Muscle of leg (tissue), 11 donors: ENCODE measurements around the gene FOXP4. TPM values are rescaled to one million over a fixed set of nuclear protein-coding genes. Genes with fewer than 3 reads are reported as not detected.

Experiments
- DNase-seq: peaks from one replicate; pipeline ENCODE4 v3.0.0; 2013
- H3K27ac ChIP-seq: one replicate; pipeline ENCODE4 v1.5.1; 2013; ENCODE audit warnings: mild to moderate bottlenecking, low read length, control low read depth
- H3K27me3 ChIP-seq: one replicate; pipeline ENCODE4 v1.6.1; 2013; ENCODE audit warnings: low read length; ENCODE audit not compliant: control insufficient read depth, insufficient read depth
- H3K36me3 ChIP-seq: one replicate; pipeline ENCODE4 v1.6.1; 2013; ENCODE audit warnings: low read length; ENCODE audit not compliant: control insufficient read depth, insufficient read depth
- H3K4me1 ChIP-seq: one replicate; pipeline ENCODE4 v1.6.1; 2013; ENCODE audit warnings: low read length; ENCODE audit not compliant: control insufficient read depth, insufficient read depth
- H3K4me3 ChIP-seq: one replicate; pipeline ENCODE4 v1.5.1; 2013; ENCODE audit warnings: low read length, control low read depth
- H3K9me3 ChIP-seq: replicated peaks from 2 replicates; pipeline ENCODE4 v1.6.1; 2013; ENCODE audit warnings: low read depth, low read length; ENCODE audit not compliant: control insufficient read depth
- WGBS: methylation state at CpG from one replicate; pipeline ENCODE4 v1.1.5; 2013; ENCODE audit warnings: missing lambda C conversion rate; ENCODE audit not compliant: insufficient coverage; 5-methylcytosine and 5-hydroxymethylcytosine counted together
- polyA plus RNA-seq, 8 donors: library from polyadenylated mRNA; unstranded; fragments of 120-200 nt; gene quantifications; one replicate each; pipeline versions ENCODE4 v1.2.1 to v1.2.3, GENCODE V29; 2013; ENCODE audit warnings: inconsistent platforms in 1 of 8, low replicate concordance in 1 of 8; ENCODE audit not compliant: insufficient read length in 8 of 8, insufficient read depth in 1 of 8
- total RNA-seq: library from RNA; stranded (reverse); fragments of 120-200 nt; gene quantifications from one replicate; pipeline ENCODE4 v1.2.4, GENCODE V29; 2013

FOXP4 gene
- total and polyA plus RNA-seq, 9 donors, result 3.0 to 25.7 (median 14.3) TPM

DNA sequence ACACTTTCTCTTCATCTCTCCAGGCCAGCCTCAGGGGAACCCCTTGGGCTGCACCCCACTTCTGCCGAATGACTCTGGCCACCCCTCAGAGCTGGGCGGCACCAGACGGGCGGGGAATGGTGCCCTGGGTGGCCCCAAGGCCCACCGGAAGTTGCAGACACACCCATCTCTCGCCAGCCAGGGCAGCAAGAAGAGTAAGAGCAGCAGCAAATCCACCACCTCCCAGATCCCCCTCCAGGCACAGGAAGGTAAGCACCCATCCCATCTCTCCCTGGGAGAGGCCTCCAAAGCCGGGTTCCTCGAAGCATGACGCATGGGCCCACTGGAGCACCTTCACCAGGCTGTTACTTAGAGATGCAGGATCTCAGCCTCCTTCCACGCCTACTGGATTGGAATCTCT lies 103.4 kb downstream of the FOXP4 start:
- no peaks in the 10 kb centered on the region for H3K9me3 ChIP-seq
- WGBS, result 68% methylated on average over 7 of the region's 10 CpGs
- H3K27me3 ChIP-seq, result no peaks in the 10 kb centered on the region
- peaks cover 57% of the 10 kb centered on the region for H3K4me1 ChIP-seq
- H3K36me3 ChIP-seq, result peaks cover 79% of the 10 kb centered on the region
- no peak for DNase-seq
- H3K27ac ChIP-seq, result no peak overlapping the region
- H3K4me3 ChIP-seq, result no peak overlapping the region

DNA sequence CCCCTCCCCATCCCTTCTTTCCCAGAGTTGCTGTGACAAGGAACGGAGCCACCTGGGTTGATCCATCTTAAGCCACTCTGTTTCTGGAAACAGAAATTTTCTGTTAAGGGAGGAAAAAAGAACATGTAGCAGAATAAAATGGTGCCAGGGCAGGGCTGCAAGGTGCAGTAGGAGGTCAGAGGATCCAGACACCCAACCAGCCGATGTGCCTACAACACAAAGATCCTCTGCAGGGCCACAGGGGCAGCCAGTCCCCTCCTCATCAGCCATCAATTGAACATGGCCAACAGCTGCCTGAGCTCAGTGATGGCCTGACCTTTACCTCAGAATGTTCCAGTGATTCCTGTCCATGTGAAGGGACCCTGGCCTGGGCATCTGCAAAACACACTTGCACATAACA lies 103.9 kb downstream of the FOXP4 start:
- Histone ChIP-seq H3K4me1 (peaks cover 57% of the 10 kb centered on the region), H3K27me3 (no peaks in the 10 kb centered on the region), H3K9me3 (no peaks in the 10 kb centered on the region), H3K27ac (no peak overlapping the region), H3K36me3 (peaks cover 77% of the 10 kb centered on the region), H3K4me3 (no peak overlapping the region)
- 86% methylated on average over 1 of the region's 2 CpGs for WGBS
- no peak for DNase-seq

DNA sequence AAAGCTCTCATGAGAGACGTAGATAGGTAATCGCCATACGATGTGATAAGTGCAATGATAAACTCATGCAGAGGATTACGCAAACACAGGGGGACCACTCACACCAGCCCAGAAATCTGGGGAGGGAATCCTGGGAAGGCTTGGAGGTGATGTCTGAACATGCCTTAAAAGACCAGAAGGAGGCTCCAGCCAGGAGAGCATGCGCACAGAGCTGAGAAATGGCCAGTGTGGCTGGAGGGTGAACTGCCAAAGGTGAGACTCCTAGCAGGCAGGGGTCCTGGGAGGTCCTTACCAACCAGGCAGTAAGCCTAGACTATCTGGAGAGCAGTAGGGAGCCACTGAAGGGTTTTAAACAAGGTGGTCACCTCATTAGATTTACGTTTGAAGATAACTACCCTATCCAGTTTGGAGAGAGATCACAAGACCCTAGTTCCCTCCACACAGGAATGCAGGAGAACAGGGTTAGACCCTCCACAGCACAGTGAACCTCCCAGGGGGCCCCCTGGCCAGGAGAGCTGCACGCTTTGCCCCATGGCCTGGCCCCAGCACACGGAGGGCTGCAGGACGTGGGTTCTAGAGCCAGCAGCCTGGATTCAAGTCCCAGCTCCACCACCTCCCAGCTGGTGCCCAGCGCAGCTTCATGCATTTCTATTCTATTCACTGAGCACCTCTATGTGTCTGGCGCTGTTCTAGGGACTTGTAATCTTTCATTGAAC lies 105.2 kb downstream of the FOXP4 start:
- peaks cover 65% of the 10 kb centered on the region for H3K36me3 ChIP-seq
- no peaks in the 10 kb centered on the region for H3K27me3 ChIP-seq
- H3K4me1 ChIP-seq, result peaks cover 57% of the 10 kb centered on the region
- no peak for DNase-seq
- H3K9me3 ChIP-seq, result no peaks in the 10 kb centered on the region
- 57% methylated on average over 10 of the region's 11 CpGs for WGBS
- H3K4me3 ChIP-seq, result no peak overlapping the region
- no peak overlapping the region for H3K27ac ChIP-seq

Other genes with a start within 250 kb of the FOXP4 start
- gene NCR2, start 210.8 kb upstream of the FOXP4 start, total RNA-seq, result not detected
- not detected for gene NCR2, start 210.8 kb upstream of the FOXP4 start, polyA plus RNA-seq
- 77.4 TPM for gene MDFI, start 92.1 kb downstream of the FOXP4 start, total RNA-seq
- gene MDFI, start 92.1 kb downstream of the FOXP4 start, polyA plus RNA-seq, result 10 to 100 TPM; 47.7 to 86.3 (median 74.8) TPM
- gene TFEB, start 189.2 kb downstream of the FOXP4 start, total RNA-seq, result 6.9 TPM
- 10 to 100 TPM in 1 of 8 donors, 1 to 10 TPM in 7; 6.1 to 12.3 (median 7.6) TPM for gene TFEB, start 189.2 kb downstream of the FOXP4 start, polyA plus RNA-seq
- not detected for gene PGC, start 201.0 kb downstream of the FOXP4 start, total RNA-seq
- gene PGC, start 201.0 kb downstream of the FOXP4 start, polyA plus RNA-seq, result under 1 TPM in 3 of 8 donors, not detected in 5; 0.21 to 0.41 (median 0.39) TPM
- gene FRS3, start 233.5 kb downstream of the FOXP4 start, total RNA-seq, result 3.5 TPM
- 1 to 10 TPM; 5.9 to 9.4 (median 7.4) TPM for gene FRS3, start 233.5 kb downstream of the FOXP4 start, polyA plus RNA-seq
- 2.6 TPM for gene PRICKLE4, start 234.4 kb downstream of the FOXP4 start, total RNA-seq
- 1 to 10 TPM; 1.7 to 6.4 (median 2.7) TPM for gene PRICKLE4, start 234.4 kb downstream of the FOXP4 start, polyA plus RNA-seq
- gene TOMM6, start 241.3 kb downstream of the FOXP4 start, total RNA-seq, result 134 TPM
- gene TOMM6, start 241.3 kb downstream of the FOXP4 start, polyA plus RNA-seq, result 100 to 1,000 TPM; 149 to 178 (median 169) TPM